Posterior vena cava (tissue), 2 donors: ENCODE results near the gene MEGF6. TPM values are rescaled to one million over a fixed set of nuclear protein-coding genes. Genes with fewer than 3 reads are reported as not detected.

Experiments
- DNase-seq: peaks from one replicate; pipeline ENCODE4 v3.0.0-alpha.2; 2020; ENCODE audit warnings: low spot score
- intact Hi-C, 2 donors: fragments of 100-400 bp; cut with DNase I; formaldehyde crosslinking; loops; one replicate each; pipeline versions ENCODE4 v1.14.1 to v1.14.2; 2022 to 2023
- total RNA-seq, 2 donors: library from RNA; stranded (reverse); fragmentation: NEBNext Ultra II Directional; extraction: Animal tissue kit (Norgen Biotek cat#: 25700); gene quantifications; one replicate each; pipeline ENCODE4 v1.2.1, GENCODE V29; 2021
- donor health status: DM: yes; HTN: yes; CAD: no.
- donor health status: DM: yes; HTN: yes; CAD: no.

The MEGF6 gene
- total RNA-seq, 2 donors from 2014 or later: 82.3 to 123 TPM

- intact Hi-C loops: no loop called here
- DNase-seq: no peak
Measured at GRCh38 chr1:3505161-3505560, 106.1 kb downstream of the MEGF6 start.

- intact Hi-C loops: no loop called here
- no peak for DNase-seq
Measured at GRCh38 chr1:3504822-3505153, 106.5 kb downstream of the MEGF6 start.

- DNase-seq: peak; percentile 98
- intact Hi-C loops: no loop called here
Measured at GRCh38 chr1:3504151-3504821, 107.0 kb downstream of the MEGF6 start.

GRCh38 chr1:3503525-3503886, 107.8 kb downstream of the MEGF6 start:
- intact Hi-C loops: no loop called here
- no peak for DNase-seq

- intact Hi-C loops: no loop called here
- no peak for DNase-seq
Measured at GRCh38 chr1:3502641-3503524, 108.4 kb downstream of the MEGF6 start.

- intact Hi-C loops: no loop called here
- DNase-seq: peak; percentile 94
Measured at GRCh38 chr1:3501856-3502640, 109.3 kb downstream of the MEGF6 start.

GRCh38 chr1:3501437-3501836, 109.9 kb downstream of the MEGF6 start:
- intact Hi-C loops: no loop called here
- DNase-seq: no peak

GRCh38 chr1:3500265-3500835, 111.0 kb downstream of the MEGF6 start:
- DNase-seq: no peak
- intact Hi-C loops: no loop called here

GRCh38 chr1:3499611-3500010, 111.7 kb downstream of the MEGF6 start:
- intact Hi-C loops: loop anchor here in 1 of 2 donors (10.0 kb wide), 1 partner anchor 65 kb away; no protein-coding TSS in a partner anchor
- DNase-seq: no peak

GRCh38 chr1:3498986-3499385, 112.3 kb downstream of the MEGF6 start:
- no peak for DNase-seq
- intact Hi-C loops: loop anchor here in 1 of 2 donors (10.0 kb wide), 1 partner anchor 66 kb away; no protein-coding TSS in a partner anchor

GRCh38 chr1:3498246-3498930, 112.9 kb downstream of the MEGF6 start:
- DNase-seq: no peak
- intact Hi-C loops: loop anchor here in 1 of 2 donors (10.0 kb wide), 1 partner anchor 66 kb away; no protein-coding TSS in a partner anchor

GRCh38 chr1:3497521-3497920, 113.8 kb downstream of the MEGF6 start:
- intact Hi-C loops: loop anchor here in 1 of 2 donors (10.0 kb wide), 1 partner anchor 67 kb away; no protein-coding TSS in a partner anchor

GRCh38 chr1:3496916-3497315, 114.4 kb downstream of the MEGF6 start:
- intact Hi-C loops: loop anchor here in 1 of 2 donors (10.0 kb wide), 1 partner anchor 68 kb away; no protein-coding TSS in a partner anchor

More at GRCh38 chr1:3497521-3497920, 113.8 kb downstream of the MEGF6 start:
- DNase-seq: no peak

GRCh38 chr1:3495776-3496745, 115.2 kb downstream of the MEGF6 start:
- intact Hi-C loops: loop anchor here in 1 of 2 donors (10.0 kb wide), 1 partner anchor 69 kb away; no protein-coding TSS in a partner anchor
- no peak for DNase-seq

More at GRCh38 chr1:3496916-3497315, 114.4 kb downstream of the MEGF6 start:
- DNase-seq: no peak

GRCh38 chr1:3494321-3495308, 116.7 kb downstream of the MEGF6 start:
- DNase-seq: no peak
- intact Hi-C loops: loop anchor here in 1 of 2 donors (10.0 kb wide), 1 partner anchor 70 kb away; no protein-coding TSS in a partner anchor
